Measurements from ENCODE around the gene MYO5A.

MYO5A gene

GRCh38 chr15:52288051-52288942 is 240.4 kb downstream of the MYO5A start:
- TF ChIP-seq GATA3 (IDR thresholded peaks at IDR 0.05; ENCODE audit: low read depth, low read length), result no peak
- no peak for TF ChIP-seq GATA2 (IDR thresholded peaks at IDR 0.05; ENCODE audit: low read depth, low read length)

- TF ChIP-seq GATA3 (IDR thresholded peaks at IDR 0.05; ENCODE audit: low read depth, low read length) (no peak), GATA2 (IDR thresholded peaks at IDR 0.05; ENCODE audit: low read depth, low read length) (no peak)
These were observed 241.6 kb downstream of the MYO5A start for GRCh38 chr15:52287114-52287513.

DNA sequence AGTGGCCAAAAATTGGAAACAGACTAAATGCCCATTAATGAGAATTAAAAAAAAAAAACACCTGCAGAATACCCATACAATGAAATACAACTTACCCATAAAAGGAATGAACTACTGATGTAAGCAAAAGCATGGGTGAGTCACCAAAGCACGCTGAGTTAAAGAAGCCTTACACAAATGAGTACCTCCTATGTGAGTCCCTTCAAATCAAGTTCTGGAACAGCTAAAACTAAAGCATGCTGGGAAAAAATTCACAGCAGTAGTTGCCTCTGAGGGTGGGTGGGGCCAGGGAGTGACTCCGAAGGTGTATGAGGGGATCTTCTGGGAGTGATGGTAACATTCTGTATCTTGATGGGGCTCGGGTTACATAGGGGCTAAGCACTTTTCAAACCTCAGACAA is 244.5 kb downstream of the MYO5A start:
- TF ChIP-seq GATA2 (IDR thresholded peaks at IDR 0.05; ENCODE audit: low read depth, low read length) (no peak), GATA3 (IDR thresholded peaks at IDR 0.05; ENCODE audit: low read depth, low read length) (no peak)

GRCh38 chr15:52283281-52283680 is 245.4 kb downstream of the MYO5A start:
- no peak for TF ChIP-seq GATA3 (IDR thresholded peaks at IDR 0.05; ENCODE audit: low read depth, low read length)
- no peak for TF ChIP-seq GATA2 (IDR thresholded peaks at IDR 0.05; ENCODE audit: low read depth, low read length)

- no peak for TF ChIP-seq GATA3 (IDR thresholded peaks at IDR 0.05; ENCODE audit: low read depth, low read length)
- TF ChIP-seq GATA2 (IDR thresholded peaks at IDR 0.05; ENCODE audit: low read depth, low read length), result no peak
These were observed 246.3 kb downstream of the MYO5A start for GRCh38 chr15:52282418-52282817.

DNA sequence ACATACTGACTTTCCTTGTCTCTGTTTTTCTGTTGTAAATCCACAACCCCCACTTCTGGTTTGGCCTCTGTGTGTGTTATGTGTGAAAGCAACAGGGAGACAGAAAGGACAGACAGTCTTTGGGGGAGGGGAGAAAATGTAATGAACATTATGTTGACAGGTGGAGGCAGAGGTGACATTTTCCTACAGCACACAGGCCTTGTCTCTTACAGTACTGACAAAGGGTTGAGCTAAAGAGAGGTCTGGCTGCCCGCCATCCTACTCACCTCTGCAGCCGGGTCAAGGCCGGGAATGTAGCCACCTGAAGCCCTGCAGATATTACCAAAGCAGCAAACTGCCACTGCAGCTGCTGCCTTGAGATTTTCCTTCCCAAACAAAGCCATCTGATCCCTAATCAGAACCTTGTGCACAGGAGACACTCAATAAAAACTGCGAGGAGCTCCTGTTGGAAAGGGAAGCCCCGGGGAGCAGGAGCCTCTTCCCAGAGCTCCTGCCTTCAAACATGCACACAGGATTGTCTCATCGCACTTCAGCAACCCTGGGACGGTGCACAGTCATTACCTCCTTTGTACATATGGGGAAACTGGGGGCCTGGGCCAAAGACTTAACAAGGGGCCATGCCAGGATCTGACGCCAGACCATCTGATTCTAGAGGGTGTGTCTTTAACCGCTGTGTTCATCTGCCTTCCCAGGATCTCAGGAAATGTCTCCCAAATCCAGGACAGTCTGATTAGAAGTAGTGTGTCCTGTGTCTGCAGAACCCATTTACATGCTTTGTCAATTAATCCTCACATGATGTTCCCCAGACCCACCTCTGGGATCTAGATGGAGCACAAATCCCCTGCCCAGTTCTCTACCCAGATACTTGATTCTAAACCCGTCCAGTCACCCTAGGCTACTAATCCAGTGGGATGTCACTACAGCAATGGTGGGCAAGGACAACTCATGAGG is 247.3 kb downstream of the MYO5A start:
- no peak for TF ChIP-seq GATA2 (IDR thresholded peaks at IDR 0.05; ENCODE audit: low read depth, low read length)
- no peak for TF ChIP-seq GATA3 (IDR thresholded peaks at IDR 0.05; ENCODE audit: low read depth, low read length)

DNA sequence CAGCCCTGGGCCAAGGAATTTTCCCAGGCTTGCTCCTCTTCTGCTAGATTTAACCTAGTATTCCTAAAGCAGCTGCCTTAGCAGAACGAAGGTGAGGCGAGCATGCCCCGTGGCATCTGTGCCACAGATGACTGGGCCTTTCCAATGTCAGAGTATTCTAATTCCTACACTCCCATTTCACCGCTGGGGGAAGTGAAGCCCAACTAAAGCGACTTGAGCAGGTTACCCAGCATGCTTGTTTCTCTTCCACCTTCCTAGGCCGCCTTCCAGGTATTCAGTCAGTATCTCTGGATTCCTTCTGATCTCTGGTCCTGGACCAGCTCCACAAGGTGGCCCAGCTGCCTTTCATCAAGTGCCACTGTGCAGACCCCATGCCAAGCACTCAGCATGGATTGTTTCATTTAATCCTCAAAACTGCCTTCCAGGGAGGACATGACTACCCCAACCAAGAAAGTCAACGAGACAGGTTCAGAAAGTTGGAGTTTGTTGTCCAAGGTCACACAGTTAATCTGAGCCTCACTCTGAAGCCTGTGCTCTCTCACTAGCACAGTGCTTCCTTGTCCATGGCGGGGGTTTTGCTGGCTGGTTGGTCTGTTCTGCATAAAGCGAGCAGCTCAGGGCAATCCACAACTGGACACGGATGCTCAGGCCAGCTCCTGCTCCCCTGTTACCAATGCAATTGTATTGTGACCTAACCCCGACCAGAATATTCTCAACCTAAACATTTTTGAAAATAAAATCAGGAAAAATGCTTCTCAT is 248.2 kb downstream of the MYO5A start:
- TF ChIP-seq GATA2 (IDR thresholded peaks at IDR 0.05; ENCODE audit: low read depth, low read length), result no peak

- TF ChIP-seq GATA2 (IDR thresholded peaks at IDR 0.05; ENCODE audit: low read depth, low read length), result no peak
- no peak for TF ChIP-seq GATA3 (IDR thresholded peaks at IDR 0.05; ENCODE audit: low read depth, low read length)
These were observed 249.9 kb downstream of the MYO5A start for GRCh38 chr15:52278636-52279367.

- no peak for TF ChIP-seq GATA3 (IDR thresholded peaks at IDR 0.05; ENCODE audit: low read depth, low read length)
- no peak for TF ChIP-seq GATA2 (IDR thresholded peaks at IDR 0.05; ENCODE audit: low read depth, low read length)
These were observed 250.5 kb downstream of the MYO5A start for GRCh38 chr15:52278135-52278534.

- no peak for TF ChIP-seq GATA3 (IDR thresholded peaks at IDR 0.05; ENCODE audit: low read depth, low read length)
- no peak for TF ChIP-seq GATA2 (IDR thresholded peaks at IDR 0.05; ENCODE audit: low read depth, low read length)
These were observed 251.1 kb downstream of the MYO5A start for GRCh38 chr15:52277575-52277974.

GRCh38 chr15:52276256-52276770 is 252.4 kb downstream of the MYO5A start:
- TF ChIP-seq GATA3 (IDR thresholded peaks at IDR 0.05; ENCODE audit: low read depth, low read length) (no peak), GATA2 (IDR thresholded peaks at IDR 0.05; ENCODE audit: low read depth, low read length) (no peak)

- TF ChIP-seq GATA3 (IDR thresholded peaks at IDR 0.05; ENCODE audit: low read depth, low read length) (no peak), GATA2 (IDR thresholded peaks at IDR 0.05; ENCODE audit: low read depth, low read length) (no peak)
These were observed 265.0 kb downstream of the MYO5A start for GRCh38 chr15:52263563-52264282.
